RWPE1 (cell line): ENCODE results near the gene CEP120.
"Not testable (repeated sequence)": the region's sequence is repeated elsewhere in the genome, so short reads cannot be mapped to it uniquely, and the experiment has no call there.

Experiments used
- CTCF ChIA-PET: fragments of 350-600 bp; sonication (Branson Sonifier 250); formaldehyde crosslinking; extraction: SDS; loops from one replicate; lab custom pipeline; 2021; lab: Yijun Ruan, JAX
- POLR2A ChIA-PET: fragments of 400-600 bp; formaldehyde crosslinking; extraction: SDS; loops from one replicate; lab custom pipeline; 2020; ENCODE audit warnings: antibody characterized with exemption; ENCODE audit not compliant: low non-redundant PET; lab: Yijun Ruan, JAX
- DNase-seq: peaks from one replicate; pipeline ENCODE4 v3.0.0; 2012; ENCODE audit warnings: low spot score
- H3K27ac ChIP-seq: fragments of 450-650 bp; 2 replicates; pipeline ENCODE4 v1.5.1; 2017
- TF ChIP-seq, protein P1 (sequence below): fragments of 450-650 bp; conservative IDR thresholded peaks from 2 replicates; pipeline ENCODE4 v1.5.1; 2017; ENCODE audit warnings: low read depth, mild to moderate bottlenecking

CEP120 gene

GRCh38 chr5:123423278-123424149 is at the start of gene CEP120:
TSS of gene CEP120 (minus strand) at chr5:123423403. CDS start at chr5:123422998, 405 bp downstream.
- CTCF ChIA-PET = interaction anchor here (0.6 to 2.0 kb wide), 17 partner anchors 9 to 187 kb away, joined by 3 to 9 read pairs (median 3); no protein-coding TSS in a partner anchor
- peak; percentile 99 for DNase-seq
- POLR2A ChIA-PET = interaction anchor here (0.5 to 1.5 kb wide), 7 partner anchors 17 to 567 kb away, joined by 3 to 21 read pairs (median 5); partner anchors contain the start of gene CSNK1G3
- TF ChIP-seq, protein P1, sequence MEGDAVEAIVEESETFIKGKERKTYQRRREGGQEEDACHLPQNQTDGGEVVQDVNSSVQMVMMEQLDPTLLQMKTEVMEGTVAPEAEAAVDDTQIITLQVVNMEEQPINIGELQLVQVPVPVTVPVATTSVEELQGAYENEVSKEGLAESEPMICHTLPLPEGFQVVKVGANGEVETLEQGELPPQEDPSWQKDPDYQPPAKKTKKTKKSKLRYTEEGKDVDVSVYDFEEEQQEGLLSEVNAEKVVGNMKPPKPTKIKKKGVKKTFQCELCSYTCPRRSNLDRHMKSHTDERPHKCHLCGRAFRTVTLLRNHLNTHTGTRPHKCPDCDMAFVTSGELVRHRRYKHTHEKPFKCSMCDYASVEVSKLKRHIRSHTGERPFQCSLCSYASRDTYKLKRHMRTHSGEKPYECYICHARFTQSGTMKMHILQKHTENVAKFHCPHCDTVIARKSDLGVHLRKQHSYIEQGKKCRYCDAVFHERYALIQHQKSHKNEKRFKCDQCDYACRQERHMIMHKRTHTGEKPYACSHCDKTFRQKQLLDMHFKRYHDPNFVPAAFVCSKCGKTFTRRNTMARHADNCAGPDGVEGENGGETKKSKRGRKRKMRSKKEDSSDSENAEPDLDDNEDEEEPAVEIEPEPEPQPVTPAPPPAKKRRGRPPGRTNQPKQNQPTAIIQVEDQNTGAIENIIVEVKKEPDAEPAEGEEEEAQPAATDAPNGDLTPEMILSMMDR = peak; percentile 95
- peak within 1 kb of the TSS; percentile 96 for H3K27ac ChIP-seq

GRCh38 chr5:123472150-123472924 is 49.1 kb upstream of the CEP120 start:
- ChIA-PET CTCF (no interaction called here), POLR2A (no interaction called here)
- no peak overlapping the region for H3K27ac ChIP-seq
- DNase-seq = no peak
- TF ChIP-seq, protein P1 = no peak

- POLR2A ChIA-PET = no interaction called here
- no peak overlapping the region for H3K27ac ChIP-seq
- TF ChIP-seq, protein P1 = no peak
- CTCF ChIA-PET = interaction anchor here (1.0 kb wide), 1 partner anchor 9 kb away, joined by 3 read pairs; no protein-coding TSS in a partner anchor
- DNase-seq = no peak
These were observed 48.2 kb upstream of the CEP120 start for GRCh38 chr5:123471385-123471784.

- CTCF ChIA-PET = interaction anchor here (0.6 kb wide), 1 partner anchor 1192 kb away, joined by 7 read pairs; no protein-coding TSS in a partner anchor
- POLR2A ChIA-PET, DNase-seq, H3K27ac ChIP-seq: not testable (repeated sequence)
These were observed 43.6 kb upstream of the CEP120 start for GRCh38 chr5:123466839-123467238.

DNA sequence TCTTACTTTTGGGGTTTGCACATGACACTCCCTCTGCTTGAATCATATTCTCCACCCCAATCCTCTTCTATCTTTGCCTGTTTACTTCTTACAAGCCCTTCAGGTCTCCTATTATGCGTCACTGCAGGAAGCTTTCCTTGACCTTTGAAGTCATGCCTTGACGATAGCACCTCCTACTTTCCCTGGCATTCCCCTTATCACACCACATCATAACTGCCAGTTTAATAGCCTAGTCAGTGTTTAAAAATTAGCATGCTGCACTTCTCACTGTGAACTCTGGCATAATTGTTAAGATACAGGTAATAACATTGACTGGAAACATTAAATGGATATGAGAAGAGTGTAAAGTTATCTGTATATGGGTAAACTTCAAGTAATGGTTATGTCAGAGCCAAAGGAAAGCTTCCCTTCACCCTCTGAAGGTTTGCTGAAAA is 37.1 kb upstream of the CEP120 start:
- ChIA-PET POLR2A (no interaction called here), CTCF (interaction anchor here (0.6 kb wide), 2 partner anchors 150 to 688 kb away, joined by 4 read pairs; no protein-coding TSS in a partner anchor)
- TF ChIP-seq, protein P1 = no peak

DNA sequence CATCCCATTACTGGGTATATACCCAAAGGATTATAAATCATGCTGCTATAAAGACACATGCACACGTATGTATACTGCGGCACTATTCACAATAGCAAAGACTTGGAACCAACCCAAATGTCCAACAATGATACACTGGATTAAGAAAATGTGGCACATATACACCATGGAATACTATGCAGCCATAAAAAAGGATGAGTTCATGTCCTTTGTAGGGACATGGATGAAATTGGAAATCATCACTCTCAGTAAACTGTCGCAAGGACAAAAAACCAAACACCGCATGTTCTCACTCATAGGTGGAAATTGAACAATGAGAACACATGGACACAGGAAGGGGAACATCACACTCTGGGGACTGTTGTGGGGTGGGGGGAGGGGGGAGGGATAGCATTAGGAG is 35.8 kb upstream of the CEP120 start:
- DNase-seq, H3K27ac ChIP-seq, POLR2A ChIA-PET, CTCF ChIA-PET: not testable (repeated sequence)

More for the DNA sequence above, 37.1 kb upstream of the CEP120 start:
- no peak overlapping the region for H3K27ac ChIP-seq
- peak; percentile 41 for DNase-seq

- no peak overlapping the region for H3K27ac ChIP-seq
- CTCF ChIA-PET = no interaction called here
- POLR2A ChIA-PET = no interaction called here
- no peak for DNase-seq
- TF ChIP-seq, protein P1 = no peak
These were observed 33.0 kb upstream of the CEP120 start for GRCh38 chr5:123456242-123456641.
